ENCODE results near the gene PNLIPRP3. TPM values are rescaled to one million over a fixed set of nuclear protein-coding genes. Genes with fewer than 3 reads are reported as not detected.

PNLIPRP3 gene
- total and polyA plus RNA-seq, 2 donors (not counting 1 experiment from before 2014, with no cell fraction given) = not detected

DNA sequence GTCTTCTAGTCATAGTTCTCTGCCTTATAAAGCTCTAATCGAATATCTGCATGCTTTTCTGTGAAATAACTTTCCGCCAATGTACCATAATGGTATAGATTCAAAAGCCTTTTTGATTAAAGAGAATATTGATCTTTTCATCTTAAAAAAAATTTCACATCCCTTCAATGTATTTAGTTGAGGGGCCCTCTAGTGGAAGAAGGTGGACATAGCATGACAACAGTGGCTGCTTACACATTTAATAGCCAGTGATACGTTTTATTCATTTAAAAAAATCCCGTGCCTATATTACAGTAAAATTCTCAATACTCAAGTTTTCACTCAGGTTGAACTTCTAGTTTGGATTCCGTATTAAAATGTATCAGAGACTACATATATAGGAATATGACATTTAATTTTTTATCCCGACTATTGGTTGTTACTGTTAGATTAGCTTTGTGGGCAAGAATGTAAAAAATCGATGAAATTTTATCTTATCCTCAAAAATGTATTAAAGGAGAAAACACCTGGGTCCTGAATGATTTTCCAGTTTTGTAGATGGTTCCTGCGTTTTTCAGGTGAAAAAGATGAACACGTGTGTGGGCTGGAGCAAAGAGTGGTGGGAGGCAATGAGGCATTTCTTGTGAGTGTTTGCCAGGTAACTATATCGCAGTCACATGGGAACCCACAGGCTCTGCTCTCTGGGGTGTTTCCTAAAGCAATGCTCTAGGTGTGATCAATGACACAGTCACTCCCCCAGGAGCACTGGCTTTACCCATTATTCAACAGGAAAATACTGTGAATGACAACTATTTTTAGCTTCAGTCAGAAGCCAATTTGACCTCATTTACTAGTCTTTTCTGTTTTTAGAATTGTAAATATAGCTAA lies 94.0 kb downstream of the PNLIPRP3 start:
- no peaks in the 10 kb centered on the region for H3K9me3 ChIP-seq (ENCODE audit: control extremely low read depth in 1 of 3, control insufficient read depth in 2 of 3, insufficient read depth in 1 of 3, low read length in 2 of 3)
- no peak for TF ChIP-seq EZH2 (IDR thresholded peaks at IDR 0.05; ENCODE audit: borderline replicate concordance, insufficient read depth, low read depth, low read length, poor library complexity, severe bottlenecking)
- TF ChIP-seq, protein P1, sequence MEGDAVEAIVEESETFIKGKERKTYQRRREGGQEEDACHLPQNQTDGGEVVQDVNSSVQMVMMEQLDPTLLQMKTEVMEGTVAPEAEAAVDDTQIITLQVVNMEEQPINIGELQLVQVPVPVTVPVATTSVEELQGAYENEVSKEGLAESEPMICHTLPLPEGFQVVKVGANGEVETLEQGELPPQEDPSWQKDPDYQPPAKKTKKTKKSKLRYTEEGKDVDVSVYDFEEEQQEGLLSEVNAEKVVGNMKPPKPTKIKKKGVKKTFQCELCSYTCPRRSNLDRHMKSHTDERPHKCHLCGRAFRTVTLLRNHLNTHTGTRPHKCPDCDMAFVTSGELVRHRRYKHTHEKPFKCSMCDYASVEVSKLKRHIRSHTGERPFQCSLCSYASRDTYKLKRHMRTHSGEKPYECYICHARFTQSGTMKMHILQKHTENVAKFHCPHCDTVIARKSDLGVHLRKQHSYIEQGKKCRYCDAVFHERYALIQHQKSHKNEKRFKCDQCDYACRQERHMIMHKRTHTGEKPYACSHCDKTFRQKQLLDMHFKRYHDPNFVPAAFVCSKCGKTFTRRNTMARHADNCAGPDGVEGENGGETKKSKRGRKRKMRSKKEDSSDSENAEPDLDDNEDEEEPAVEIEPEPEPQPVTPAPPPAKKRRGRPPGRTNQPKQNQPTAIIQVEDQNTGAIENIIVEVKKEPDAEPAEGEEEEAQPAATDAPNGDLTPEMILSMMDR (IDR thresholded peaks at IDR 0.05) = peak; percentile 92
- Mint-ChIP-seq H3K9me3 (ENCODE audit: insufficient read depth) (no peaks in the 10 kb centered on the region), H3K4me1 (no peaks in the 10 kb centered on the region), H3K27ac (no peak overlapping the region), H3K27me3 (no peaks in the 10 kb centered on the region), H3K4me3 (no peak overlapping the region)
- peak; percentile 24 for DNase-seq
- H3K79me2 ChIP-seq (ENCODE audit: control insufficient read depth, insufficient read depth, low read length) = no peaks in the 10 kb centered on the region
- H3K9ac ChIP-seq (ENCODE audit: low read length) = no peak overlapping the region
- H4K20me1 ChIP-seq (ENCODE audit: control insufficient read depth, insufficient read depth, low read length, poor library complexity, severe bottlenecking) = no peaks in the 10 kb centered on the region
- no peak overlapping the region for H2AFZ ChIP-seq (ENCODE audit: insufficient read depth, low read depth, low read length, poor library complexity, severe bottlenecking)
- POLR2A ChIA-PET = no interaction called here
- no peak overlapping the region for H3K4me2 ChIP-seq (replicated peaks; ENCODE audit: low read depth, low read length, poor library complexity, severe bottlenecking)
- H3K27ac ChIP-seq (ENCODE audit: low read length in 2 of 2) = no peak overlapping the region
- H3K36me3 ChIP-seq (replicated peaks in 1 of 2; ENCODE audit: control extremely low read depth in 1 of 2, control insufficient read depth in 1 of 2, extremely low read depth in 1 of 2, insufficient read depth in 2 of 2, low read length in 1 of 2) = no peaks in the 10 kb centered on the region
- intact Hi-C loops (cut with micrococcal nuclease) = no loop called here
- no peak for ATAC-seq (ENCODE audit: low read depth)
- no peaks in the 10 kb centered on the region for H3K4me1 ChIP-seq (ENCODE audit: control insufficient read depth in 2 of 2, insufficient read depth in 2 of 2, low read length in 2 of 2)
- no peak overlapping the region for H3K4me3 ChIP-seq (ENCODE audit: control extremely low read depth in 1 of 5, extremely low read depth in 1 of 5, insufficient read depth in 1 of 5, low read depth in 2 of 5, low read length in 4 of 5)
- H3K27me3 ChIP-seq (replicated peaks in 1 of 4; ENCODE audit: control extremely low read depth in 1 of 4, control insufficient read depth in 3 of 4, insufficient read depth in 4 of 4, low read length in 3 of 4) = no peaks in the 10 kb centered on the region
- 58% methylated on average over 2 of the region's 10 CpGs for WGBS (ENCODE audit: insufficient coverage)
- CTCF ChIA-PET = interaction anchor here (1.2 to 1.8 kb wide), 2 partner anchors 9 to 74 kb away, joined by 3 to 5 read pairs; no protein-coding TSS in a partner anchor

DNA sequence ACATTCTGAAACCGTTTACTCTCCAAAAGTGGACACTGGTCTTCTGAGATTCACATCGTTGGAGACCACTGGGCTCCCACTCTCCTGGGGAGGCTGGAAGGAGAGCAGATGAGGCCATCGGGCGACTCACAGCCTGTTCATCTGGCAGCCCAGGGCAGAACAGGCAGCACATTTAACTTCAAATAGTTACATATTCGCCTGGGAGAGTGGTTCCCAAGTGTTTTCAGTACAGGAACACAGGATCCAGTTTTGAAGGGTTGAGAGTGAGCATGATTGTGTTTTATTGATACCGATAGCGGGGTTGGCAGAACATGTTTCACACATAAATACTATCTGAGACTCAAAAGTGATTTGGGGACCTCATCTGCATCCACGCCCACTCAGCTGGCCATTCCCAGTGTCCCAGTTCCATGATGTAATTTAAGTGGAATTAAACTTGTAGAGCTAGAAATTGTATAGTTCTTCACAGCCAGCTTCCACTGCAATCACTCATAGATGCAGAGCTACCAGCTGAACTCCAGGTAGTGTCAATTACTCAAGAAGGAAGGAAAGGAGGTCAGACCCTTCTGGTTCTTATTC lies 95.2 kb downstream of the PNLIPRP3 start:
- intact Hi-C loops (cut with micrococcal nuclease) = no loop called here
- POLR2A ChIA-PET = no interaction called here
- ATAC-seq (ENCODE audit: low read depth) (no peak), DNase-seq (no peak)
- Histone ChIP-seq H3K9ac (ENCODE audit: low read length) (no peak overlapping the region), H4K20me1 (ENCODE audit: control insufficient read depth, insufficient read depth, low read length, poor library complexity, severe bottlenecking) (no peaks in the 10 kb centered on the region), H3K4me2 (replicated peaks; ENCODE audit: low read depth, low read length, poor library complexity, severe bottlenecking) (no peak overlapping the region), H3K79me2 (ENCODE audit: control insufficient read depth, insufficient read depth, low read length) (no peaks in the 10 kb centered on the region), H3K4me3 (ENCODE audit: control extremely low read depth in 1 of 5, extremely low read depth in 1 of 5, insufficient read depth in 1 of 5, low read depth in 2 of 5, low read length in 4 of 5) (no peak overlapping the region), H3K27ac (ENCODE audit: low read length in 2 of 2) (no peak overlapping the region), H3K9me3 (ENCODE audit: control extremely low read depth in 1 of 3, control insufficient read depth in 2 of 3, insufficient read depth in 1 of 3, low read length in 2 of 3) (no peaks in the 10 kb centered on the region), H3K4me1 (ENCODE audit: control insufficient read depth in 2 of 2, insufficient read depth in 2 of 2, low read length in 2 of 2) (no peaks in the 10 kb centered on the region), H2AFZ (ENCODE audit: insufficient read depth, low read depth, low read length, poor library complexity, severe bottlenecking) (no peak overlapping the region), H3K27me3 (replicated peaks in 1 of 4; ENCODE audit: control extremely low read depth in 1 of 4, control insufficient read depth in 3 of 4, insufficient read depth in 4 of 4, low read length in 3 of 4) (no peaks in the 10 kb centered on the region), H3K36me3 (replicated peaks in 1 of 2; ENCODE audit: control extremely low read depth in 1 of 2, control insufficient read depth in 1 of 2, extremely low read depth in 1 of 2, insufficient read depth in 2 of 2, low read length in 1 of 2) (no peaks in the 10 kb centered on the region)
- Mint-ChIP-seq H3K27ac (no peak overlapping the region), H3K4me3 (no peak overlapping the region), H3K4me1 (no peaks in the 10 kb centered on the region), H3K9me3 (ENCODE audit: insufficient read depth) (no peaks in the 10 kb centered on the region), H3K27me3 (no peaks in the 10 kb centered on the region)
- TF ChIP-seq EZH2 (IDR thresholded peaks at IDR 0.05; ENCODE audit: borderline replicate concordance, insufficient read depth, low read depth, low read length, poor library complexity, severe bottlenecking) = no peak
- CTCF ChIA-PET = interaction anchor here (1.0 to 1.8 kb wide), 3 partner anchors 10 to 72 kb away, joined by 3 to 5 read pairs (median 3); no protein-coding TSS in a partner anchor
- 97% methylated on average over 3 of the region's 8 CpGs for WGBS (ENCODE audit: insufficient coverage)
